Psoas muscle (tissue), 8 donors: ENCODE measurements around the gene VPS51. TPM values are rescaled to one million over a fixed set of nuclear protein-coding genes. Genes with fewer than 3 reads are reported as not detected.

ENCODE experiments used
- ATAC-seq, 4 donors: fragments of 200-7000 bp; cut with Tn5 transposase; one replicate each; pipeline ENCODE4 v1.9.1; 2020; ENCODE audit warnings: moderate library complexity in 3 of 4, mild to moderate bottlenecking in 2 of 4
- DNase-seq, 2 donors: peaks; one replicate each; pipeline ENCODE4 v3.0.0-alpha.2; 2020
- H3K27ac ChIP-seq: fragments of 200-600 bp; one replicate; pipeline ENCODE4 v1.8.0; 2022
- H3K27me3 ChIP-seq, 3 donors: fragments of 200-600 bp in 1 of 3; one replicate each; pipeline versions ENCODE4 v1.6.1 to v1.8.0; 2013 to 2022; ENCODE audit warnings: low read length in 2 of 3, mild to moderate bottlenecking in 2 of 3, moderate library complexity in 1 of 3; ENCODE audit not compliant: insufficient read depth in 3 of 3
- H3K36me3 ChIP-seq, 2 donors: fragments of 200-600 bp in 1 of 2; one replicate each; pipeline versions ENCODE4 v1.6.1 to v1.8.0; 2013 to 2022; ENCODE audit warnings: low read depth in 1 of 2, mild to moderate bottlenecking in 1 of 2, moderate library complexity in 1 of 2; ENCODE audit not compliant: insufficient read depth in 1 of 2
- H3K4me1 ChIP-seq: fragments of 200-600 bp; one replicate; pipeline ENCODE4 v1.8.0; 2022
- H3K4me3 ChIP-seq: fragments of 200-600 bp; one replicate; pipeline ENCODE4 v1.8.0; 2022; ENCODE audit warnings: mild to moderate bottlenecking
- H3K9me3 ChIP-seq: fragments of 200-600 bp; one replicate; pipeline ENCODE4 v1.8.0; 2022
- WGBS, 3 donors: extraction: QIAGEN DNeasy Blood & Tissue Kit; methylation state at CpG; one replicate each; pipeline versions ENCODE4 v1.1.6 to v1.1.7; 2013; 5-methylcytosine and 5-hydroxymethylcytosine counted together
- intact Hi-C, 2 donors: fragments of 100-400 bp; cut with DNase I; formaldehyde crosslinking; loops; one replicate each; pipeline versions ENCODE4 v1.11.0 to v1.14.2; 2022
- polyA plus RNA-seq, 3 donors: library from polyadenylated mRNA; stranded (reverse); fragments of 200-250 nt; gene quantifications; one replicate each; pipeline ENCODE4 v1.2.3, GENCODE V29; 2013
- total RNA-seq, 4 donors: library from RNA; stranded (reverse); fragmentation: NEBNext Ultra II Directional in 2 of 4; extraction: Animal tissue kit (Norgen Biotek cat#: 25700) in 2 of 4; gene quantifications; one replicate each; pipeline versions ENCODE4 v1.2.1 to v1.2.4, GENCODE V29; 2021 to 2023
- TF ChIP-seq, protein P1 (sequence below): fragments of 200-600 bp; IDR thresholded peaks from one replicate; pipeline ENCODE4 v1.8.0; 2022; ENCODE audit warnings: antibody characterized with exemption
- donor health status: healthy with polysubstance abuse.
- donor health status: DM: no; HTN: no; CAD: no; lungs with moderate emphysema.
- donor health status: Bipolar disorder and iron deficiency.
- donor health status: healthy.
- donor health status: DM: yes; HTN: yes; CAD: no.
- donor health status: DM: no; HTN: no; CAD: no.
- donor health status: DM: no; HTN: no; CAD: no.
- donor health status: DM: yes; HTN: yes; CAD: no.

The VPS51 gene
- total and polyA plus RNA-seq, 7 donors = 60.3 to 110 (median 90.5) TPM

DNA sequence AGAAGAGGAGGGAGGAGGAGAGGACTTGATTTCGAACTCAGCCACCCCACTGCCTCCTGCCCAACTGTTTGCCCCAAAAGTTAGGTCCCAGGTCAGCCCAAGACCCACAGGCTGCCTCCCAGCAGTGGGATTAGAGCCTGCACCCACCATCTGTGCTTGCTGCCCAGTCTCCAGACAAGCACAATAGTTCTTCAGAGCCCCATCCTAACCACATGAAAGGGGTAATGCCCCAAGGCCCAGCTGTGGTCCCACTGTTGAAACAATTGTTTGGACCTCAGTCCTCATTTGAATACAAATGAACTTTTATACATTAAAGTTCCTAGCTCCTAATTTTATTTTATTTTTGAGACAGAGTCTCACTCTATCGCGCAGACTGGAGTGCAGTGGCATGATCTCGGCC lies 5.4 kb upstream of the VPS51 start:
- TF ChIP-seq, protein P1, sequence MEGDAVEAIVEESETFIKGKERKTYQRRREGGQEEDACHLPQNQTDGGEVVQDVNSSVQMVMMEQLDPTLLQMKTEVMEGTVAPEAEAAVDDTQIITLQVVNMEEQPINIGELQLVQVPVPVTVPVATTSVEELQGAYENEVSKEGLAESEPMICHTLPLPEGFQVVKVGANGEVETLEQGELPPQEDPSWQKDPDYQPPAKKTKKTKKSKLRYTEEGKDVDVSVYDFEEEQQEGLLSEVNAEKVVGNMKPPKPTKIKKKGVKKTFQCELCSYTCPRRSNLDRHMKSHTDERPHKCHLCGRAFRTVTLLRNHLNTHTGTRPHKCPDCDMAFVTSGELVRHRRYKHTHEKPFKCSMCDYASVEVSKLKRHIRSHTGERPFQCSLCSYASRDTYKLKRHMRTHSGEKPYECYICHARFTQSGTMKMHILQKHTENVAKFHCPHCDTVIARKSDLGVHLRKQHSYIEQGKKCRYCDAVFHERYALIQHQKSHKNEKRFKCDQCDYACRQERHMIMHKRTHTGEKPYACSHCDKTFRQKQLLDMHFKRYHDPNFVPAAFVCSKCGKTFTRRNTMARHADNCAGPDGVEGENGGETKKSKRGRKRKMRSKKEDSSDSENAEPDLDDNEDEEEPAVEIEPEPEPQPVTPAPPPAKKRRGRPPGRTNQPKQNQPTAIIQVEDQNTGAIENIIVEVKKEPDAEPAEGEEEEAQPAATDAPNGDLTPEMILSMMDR = no peak
- intact Hi-C loops = no loop called here
- ATAC-seq (no peak), DNase-seq (no peak)
- no peak overlapping the region for H3K4me3 ChIP-seq
- no peak overlapping the region for H3K27ac ChIP-seq
- H3K36me3 ChIP-seq = peaks cover 3 to 43% of the 10 kb centered on the region in 2 donors
- WGBS, 3 donors = 93 to 95% (median 94%) methylated on average over 4 of the region's 4 CpGs
- H3K4me1 ChIP-seq = peaks cover 2% of the 10 kb centered on the region
- H3K9me3 ChIP-seq = no peaks in the 10 kb centered on the region
- no peaks in the 10 kb centered on the region for H3K27me3 ChIP-seq

DNA sequence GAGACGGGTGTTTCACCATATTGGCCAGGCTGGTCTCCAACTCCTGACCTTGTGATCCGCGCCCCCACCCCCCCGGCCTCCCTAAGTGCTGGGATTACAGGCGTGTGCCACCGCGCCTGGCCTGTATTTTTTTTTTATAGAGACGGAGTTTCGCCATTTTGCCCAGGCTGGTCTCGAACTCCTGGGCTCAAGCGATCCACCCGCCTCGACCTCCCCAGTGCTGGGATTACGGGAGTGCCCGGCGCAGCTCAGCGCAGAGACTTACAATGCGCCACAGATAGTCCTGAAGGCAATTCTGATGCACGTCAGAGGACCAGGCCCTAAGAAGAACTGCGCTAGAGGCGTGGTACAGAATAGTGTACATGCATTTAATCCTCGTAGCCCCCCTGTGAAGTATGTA lies 587 bp upstream of the VPS51 start:
- H3K9me3 ChIP-seq = no peaks in the 10 kb centered on the region
- WGBS, 3 donors = 70 to 77% (median 77%) methylated on average over 22 of the region's 22 CpGs
- DNase-seq (no peak), ATAC-seq (no peak)
- peaks cover 0 to 19% of the 10 kb centered on the region in 2 donors for H3K36me3 ChIP-seq
- no peaks in the 10 kb centered on the region for H3K27me3 ChIP-seq
- H3K4me1 ChIP-seq = peaks cover 25% of the 10 kb centered on the region
- H3K4me3 ChIP-seq = peak overlapping the region; percentile 93
- intact Hi-C loops = no loop called here
- H3K27ac ChIP-seq = peak overlapping the region; percentile 96
- TF ChIP-seq, protein P1 = no peak

DNA sequence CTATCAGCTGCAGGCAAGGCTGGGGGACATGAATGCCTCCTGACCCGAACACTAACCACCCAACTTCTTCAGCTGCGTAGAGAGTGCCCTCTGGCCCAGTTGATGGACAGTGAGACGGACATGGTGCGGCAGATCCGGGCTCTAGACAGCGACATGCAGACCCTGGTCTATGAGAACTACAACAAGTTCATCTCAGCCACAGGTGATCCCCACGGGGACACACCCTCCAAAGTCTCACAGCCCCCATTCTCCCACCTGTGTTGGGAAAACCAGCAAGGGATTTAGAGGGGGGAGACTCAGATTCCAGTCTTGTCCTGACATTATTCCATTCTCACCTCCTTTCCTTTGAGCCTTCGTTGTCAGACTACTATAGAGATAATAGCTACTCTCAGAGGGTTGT lies 912 bp downstream of the VPS51 start:
- Histone ChIP-seq H3K4me3 (peak overlapping the region; percentile 93), H3K36me3 (peaks cover 0 to 19% of the 10 kb centered on the region in 2 donors), H3K27me3 (no peaks in the 10 kb centered on the region), H3K9me3 (no peaks in the 10 kb centered on the region), H3K4me1 (peaks cover 25% of the 10 kb centered on the region), H3K27ac (peak overlapping the region; percentile 96)
- ATAC-seq = peak in 2 of 4 donors; percentile 1 to 2
- 32 to 39% (median 37%) methylated on average over 8 of the region's 8 CpGs for WGBS, 3 donors
- no peak for DNase-seq
- intact Hi-C loops = loop anchor here in 1 of 2 donors (1.0 kb wide), 1 partner anchor 13 kb away; the partner anchor contains the start of genes CDCA5 and ZFPL1
- TF ChIP-seq, protein P1 = no peak

DNA sequence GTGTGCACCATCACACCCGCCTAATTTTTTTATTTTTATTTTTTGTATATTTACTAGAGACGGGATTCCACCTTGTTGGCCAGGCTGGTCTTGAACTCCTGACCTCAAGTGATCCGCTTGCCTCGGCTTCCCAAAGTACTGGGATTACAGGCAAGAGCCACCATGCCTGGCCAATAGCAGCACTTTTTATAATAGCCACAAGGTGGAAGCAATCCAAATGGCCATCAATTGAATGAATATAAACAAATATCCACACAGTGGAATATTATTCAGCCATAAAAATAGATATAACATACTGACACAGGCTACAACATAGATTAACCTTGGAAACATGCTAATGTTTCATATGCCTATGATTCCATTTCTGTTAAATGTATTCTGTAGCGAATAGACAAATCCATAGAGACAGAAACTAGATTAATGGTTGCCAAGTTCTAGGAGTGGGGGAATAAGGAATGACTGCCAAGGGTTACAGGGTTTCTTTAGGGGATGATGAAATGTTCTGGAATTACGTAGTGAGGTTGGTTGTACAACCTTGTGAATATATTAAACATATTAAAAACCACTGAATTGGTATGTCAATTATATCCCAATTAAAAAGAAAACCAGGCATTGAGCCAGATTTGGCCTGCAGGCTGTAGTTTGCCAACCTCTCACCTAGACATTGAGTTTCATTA lies 4.8 kb downstream of the VPS51 start:
- no peak overlapping the region for H3K27ac ChIP-seq
- no peaks in the 10 kb centered on the region for H3K9me3 ChIP-seq
- TF ChIP-seq, protein P1 = no peak
- DNase-seq = no peak
- no peak overlapping the region for H3K4me3 ChIP-seq
- 73 to 85% (median 77%) methylated on average over 6 of the region's 6 CpGs for WGBS, 3 donors
- intact Hi-C loops = no loop called here
- peaks cover 0 to 30% of the 10 kb centered on the region in 2 donors for H3K36me3 ChIP-seq
- H3K4me1 ChIP-seq = peaks cover 41% of the 10 kb centered on the region
- no peak for ATAC-seq
- no peaks in the 10 kb centered on the region for H3K27me3 ChIP-seq
